Heart left ventricle (tissue), 16 donors: ENCODE measurements around the gene SPIN2B. TPM values are rescaled to one million over a fixed set of nuclear protein-coding genes. Genes with fewer than 3 reads are reported as not detected.
"Not testable (repeated sequence)": the region's sequence is repeated elsewhere in the genome, so short reads cannot be mapped to it uniquely, and the experiment has no call there.

Experiments used
- ATAC-seq, 4 donors: fragments of 200-7000 bp; cut with Tn5 transposase; one replicate each; pipeline ENCODE4 v1.9.1; 2020 to 2022; ENCODE audit warnings: moderate library complexity in 4 of 4, mild to moderate bottlenecking in 3 of 4, moderate number of reproducible peaks in 1 of 4
- DNase-seq, 5 donors: peaks; one replicate each; pipeline ENCODE4 v3.0.0-alpha.2; 2020
- H3K27ac ChIP-seq, 12 donors: fragments of 200-600 bp; sonication (generic) in 4 of 12; one replicate each; pipeline versions ENCODE4 v1.5.0 to v1.8.0; 2016 to 2022; ENCODE audit warnings: mild to moderate bottlenecking in 2 of 12
- H3K27me3 ChIP-seq, 9 donors: fragments of 200-600 bp; sonication (generic) in 2 of 9; one replicate each; pipeline versions ENCODE4 v1.5.1 to v1.8.0; 2016 to 2022; ENCODE audit warnings: mild to moderate bottlenecking in 3 of 9
- H3K36me3 ChIP-seq, 9 donors: fragments of 200-600 bp; sonication (generic) in 2 of 9; one replicate each; pipeline versions ENCODE4 v1.5.0 to v1.8.0; 2018 to 2022; ENCODE audit warnings: mild to moderate bottlenecking in 2 of 9
- H3K4me1 ChIP-seq, 12 donors: fragments of 200-600 bp; sonication (generic) in 4 of 12; one replicate each; pipeline versions ENCODE4 v1.5.0 to v1.8.0; 2016 to 2022; ENCODE audit warnings: mild to moderate bottlenecking in 3 of 12
- H3K4me3 ChIP-seq, 12 donors: fragments of 200-600 bp; sonication (generic) in 4 of 12; one replicate each; pipeline versions ENCODE4 v1.5.0 to v1.8.0; 2017 to 2022; ENCODE audit warnings: mild to moderate bottlenecking in 9 of 12, moderate library complexity in 4 of 12
- H3K9me3 ChIP-seq, 12 donors: fragments of 200-600 bp; sonication (generic) in 4 of 12; one replicate each; pipeline versions ENCODE4 v1.5.0 to v1.8.0; 2016 to 2022; ENCODE audit warnings: mild to moderate bottlenecking in 1 of 12
- POLR2A ChIP-seq, 2 donors: fragments of 450-650 bp; IDR thresholded peaks; one replicate each; pipeline ENCODE4 v1.6.1; 2017; ENCODE audit warnings: antibody characterized with exemption in 2 of 2, mild to moderate bottlenecking in 2 of 2, moderate library complexity in 2 of 2
- WGBS, 4 donors: extraction: QIAGEN DNeasy Blood & Tissue Kit in 2 of 4; methylation state at CpG; one replicate each; pipeline versions ENCODE4 v1.1.5 to v1.1.7; 2013 to 2018; 5-methylcytosine and 5-hydroxymethylcytosine counted together
- intact Hi-C, 10 donors: fragments of 100-400 bp; cut with DNase I; formaldehyde crosslinking; loops; one replicate each; pipeline versions ENCODE4 v1.11.1 to v1.14.2; 2022
- long read RNA-seq, 3 donors: library from polyadenylated mRNA; unstranded; transcript quantifications; one replicate each; pipeline ENCODE4 v2.0.0, GENCODE V29; 2020 to 2021
- polyA plus RNA-seq, 2 donors: library from polyadenylated mRNA; stranded (reverse); fragments of 200-250 nt; gene quantifications; one replicate each; pipeline ENCODE4 v1.2.3, GENCODE V29; 2013
- total RNA-seq, 9 donors: library from RNA; depleted of rRNA in 2 of 9; stranded (reverse); fragments of >200 nt in 2 of 9; fragmentation: NEBNext Ultra II Directional in 3 of 9; extraction: Animal tissue kit (Norgen Biotek cat#: 25700) in 3 of 9; gene quantifications; one replicate each; pipeline versions ENCODE4 v1.1.0 to v1.2.4, GENCODE V29; 2016 to 2023
- TF ChIP-seq, protein P1 (sequence below), 12 donors: fragments of 200-600 bp; sonication (generic) in 4 of 12; IDR thresholded peaks; one replicate each; pipeline versions ENCODE4 v1.5.0 to v1.8.0; 2018 to 2022; ENCODE audit warnings: antibody characterized with exemption in 12 of 12, mild to moderate bottlenecking in 5 of 12
- donor health status: ischemic (EF 13 %, LVEDD 7.1; RV severe dilation, severe dysfunction).
- donor health status: healthy with polysubstance abuse.
- donor health status: DM: no; HTN: yes; CAD: no.
- donor health status: DM: no; HTN: no; CAD: no.
- donor health status: ischemic (EF 25% LVEDD 6.9; RV normal size, moderate dysfunction).
- donor health status: ischemic (EF 25% LVEDD 5.7; RV mildly dilated, moderate dysfunction).
- donor health status: healthy.
- donor health status: DM: yes; HTN: yes; CAD: no.
- donor health status: ischemic (EF 35%, LVEDD 5.7; RV mildly dilated, moderate dysfunction).
- donor health status: nonischemic (EF 11% LVEDD 7.7; RV severe dilation, severe dysfunction).
- donor health status: DM: yes; HTN: yes; CAD: no.
- donor health status: PGD.
- donor health status: ischemic (EF 29% LVEDD 5.4; RV normal size, mild dysfunction).
- donor health status: nonischemic (EF 23%, LVEDD 6.1; RV moderate dilation, normal function).

Gene SPIN2B
- 10 to 100 TPM in 2 of 9 donors, 1 to 10 TPM in 7; 6.3 to 11.2 (median 8.5) TPM for total RNA-seq
- 1 to 10 TPM; 6.1 to 7.6 TPM for polyA plus RNA-seq
- long read RNA-seq, donor 1, partial matches to known transcripts = 0 of 3 reads
- long read RNA-seq, donor 1, other reads (novel, unspliced or antisense) = 3 of 3 reads
- long read RNA-seq, donor 2, partial matches to known transcripts = 2 of 14 reads
- long read RNA-seq, donor 2, other reads (novel, unspliced or antisense) = 5 of 14 reads
- long read RNA-seq, donor 3, partial matches to known transcripts = 0 of 4 reads
- long read RNA-seq, donor 3, other reads (novel, unspliced or antisense) = 4 of 4 reads

- intact Hi-C loops = no loop called here
- DNase-seq = peak; percentile 82 to 92 (median 87)
- Histone ChIP-seq H3K4me3 (peak within 1 kb of the TSS; percentile 35 to 94 (median 66)), H3K9me3 (peaks cover 0 to 4% (median 0%) of the 10 kb centered on the region in 12 donors), H3K4me1 (peaks cover 0 to 9% (median 0%) of the 10 kb centered on the region in 12 donors), H3K27me3 (no peaks in the 10 kb centered on the region), H3K27ac (peak within 1 kb of the TSS in 11 of 12 donors; percentile 77 to 91 (median 79)), H3K36me3 (peaks cover 0 to 2% (median 0%) of the 10 kb centered on the region in 9 donors)
- peak in 1 of 2 donors; percentile 63 for TF ChIP-seq POLR2A (IDR thresholded peaks at IDR 0.05)
- TF ChIP-seq, protein P1, sequence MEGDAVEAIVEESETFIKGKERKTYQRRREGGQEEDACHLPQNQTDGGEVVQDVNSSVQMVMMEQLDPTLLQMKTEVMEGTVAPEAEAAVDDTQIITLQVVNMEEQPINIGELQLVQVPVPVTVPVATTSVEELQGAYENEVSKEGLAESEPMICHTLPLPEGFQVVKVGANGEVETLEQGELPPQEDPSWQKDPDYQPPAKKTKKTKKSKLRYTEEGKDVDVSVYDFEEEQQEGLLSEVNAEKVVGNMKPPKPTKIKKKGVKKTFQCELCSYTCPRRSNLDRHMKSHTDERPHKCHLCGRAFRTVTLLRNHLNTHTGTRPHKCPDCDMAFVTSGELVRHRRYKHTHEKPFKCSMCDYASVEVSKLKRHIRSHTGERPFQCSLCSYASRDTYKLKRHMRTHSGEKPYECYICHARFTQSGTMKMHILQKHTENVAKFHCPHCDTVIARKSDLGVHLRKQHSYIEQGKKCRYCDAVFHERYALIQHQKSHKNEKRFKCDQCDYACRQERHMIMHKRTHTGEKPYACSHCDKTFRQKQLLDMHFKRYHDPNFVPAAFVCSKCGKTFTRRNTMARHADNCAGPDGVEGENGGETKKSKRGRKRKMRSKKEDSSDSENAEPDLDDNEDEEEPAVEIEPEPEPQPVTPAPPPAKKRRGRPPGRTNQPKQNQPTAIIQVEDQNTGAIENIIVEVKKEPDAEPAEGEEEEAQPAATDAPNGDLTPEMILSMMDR (IDR thresholded peaks at IDR 0.05) = peak in 3 of 12 donors; percentile 5 to 16 (median 14)
- peak; percentile 99 to 100 (median 100) for ATAC-seq
- 0 to 36% (median 18%) methylated on average over 43 of the region's 43 CpGs for WGBS, 4 donors
These were observed at the start of gene SPIN2B for GRCh38 chrX:57121162-57121755. SPIN2B (minus strand) TSS chrX:57121548.

DNA sequence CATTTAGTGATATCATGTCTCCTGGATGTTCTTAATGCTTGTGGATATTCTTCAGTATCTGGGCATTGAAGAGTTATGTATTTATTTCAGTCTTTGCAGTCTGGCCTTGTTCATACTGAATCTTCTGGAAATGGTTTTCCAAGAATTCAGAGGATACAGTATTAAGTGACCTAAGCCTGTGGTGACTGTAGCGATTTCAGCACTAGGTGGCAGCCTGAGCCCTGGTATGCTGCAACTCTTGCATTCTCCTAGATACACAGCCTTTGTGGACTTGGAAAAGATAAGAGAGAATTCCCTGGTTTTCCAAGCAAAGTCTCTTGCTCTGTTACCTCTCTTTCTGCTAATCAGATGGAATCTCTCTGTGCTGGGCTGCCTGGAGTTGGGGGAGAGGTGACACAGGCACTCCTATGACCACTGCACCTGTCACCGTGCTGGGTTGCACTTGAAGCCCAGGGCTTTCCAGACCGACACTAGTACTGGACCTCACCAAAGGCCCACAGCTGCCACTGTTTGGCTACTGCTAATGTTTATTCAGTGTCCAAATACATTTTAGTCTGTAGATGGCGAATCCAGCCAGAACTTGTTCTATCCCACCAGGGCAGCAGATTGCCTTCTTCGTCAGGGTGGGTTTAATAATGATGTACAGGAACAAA lies 35.2 kb upstream of the SPIN2B start:
- DNase-seq (peak in 1 of 5 donors; percentile 17), ATAC-seq (peak in 3 of 4 donors; percentile 61 to 71 (median 69))
- intact Hi-C loops = loop anchor here in 6 of 10 donors (2.0 to 10.0 kb wide), 3 partner anchors 296 to 298 kb away; no protein-coding TSS in a partner anchor
- Histone ChIP-seq H3K27me3 (peaks cover 0 to 3% (median 0%) of the 10 kb centered on the region in 9 donors), H3K27ac (no peak overlapping the region), H3K4me1 (no peaks in the 10 kb centered on the region), H3K9me3 (peaks cover 0 to 20% (median 0%) of the 10 kb centered on the region in 12 donors), H3K4me3 (no peak overlapping the region), H3K36me3 (no peaks in the 10 kb centered on the region)
- 58 to 83% (median 70%) methylated on average over 5 of the region's 5 CpGs for WGBS, 4 donors
- TF ChIP-seq, protein P1 (IDR thresholded peaks at IDR 0.05) = peak; percentile 17 to 51 (median 32)
- no peak for TF ChIP-seq POLR2A (IDR thresholded peaks at IDR 0.05)

GRCh38 chrX:57155171-57155570 lies 33.8 kb upstream of the SPIN2B start:
- intact Hi-C loops = loop anchor here in 5 of 10 donors (5.0 to 10.0 kb wide), 2 partner anchors 297 to 300 kb away; no protein-coding TSS in a partner anchor

GRCh38 chrX:57152222-57152621 lies 30.9 kb upstream of the SPIN2B start:
- intact Hi-C loops = loop anchor here in 3 of 10 donors (10.0 kb wide), 1 partner anchor 303 kb away; no protein-coding TSS in a partner anchor
- H3K9me3 ChIP-seq = peaks cover 0 to 23% (median 0%) of the 10 kb centered on the region in 12 donors
- not testable (repeated sequence) for ATAC-seq, H3K27me3 ChIP-seq, H3K4me1 ChIP-seq, H3K36me3 ChIP-seq, H3K4me3 ChIP-seq, DNase-seq, H3K27ac ChIP-seq
- WGBS, 4 donors = 69 to 95% (median 87%) methylated on average over 8 of the region's 8 CpGs

More at GRCh38 chrX:57155171-57155570, 33.8 kb upstream of the SPIN2B start:
- no peak for DNase-seq
- H3K4me1 ChIP-seq = no peaks in the 10 kb centered on the region
- no peak overlapping the region for H3K4me3 ChIP-seq
- 75 to 80% (median 77%) methylated on average over 2 of the region's 2 CpGs for WGBS, 4 donors
- TF ChIP-seq POLR2A (IDR thresholded peaks at IDR 0.05) = no peak
- TF ChIP-seq, protein P1 (IDR thresholded peaks at IDR 0.05) = no peak
- peaks cover 0 to 3% (median 0%) of the 10 kb centered on the region in 9 donors for H3K27me3 ChIP-seq
- peaks cover 0 to 20% (median 0%) of the 10 kb centered on the region in 12 donors for H3K9me3 ChIP-seq
- ATAC-seq = no peak
- no peak overlapping the region for H3K27ac ChIP-seq
- H3K36me3 ChIP-seq = no peaks in the 10 kb centered on the region
